ENCODE measurements around the gene WFIKKN1. TPM values are rescaled to one million over a fixed set of nuclear protein-coding genes. Genes with fewer than 3 reads are reported as not detected.
A peak's percentile ranks its signal among the peaks of the same experiment; 100 is the strongest.

Gene WFIKKN1
- total RNA-seq, 3 donors from 2014 or later, result 1.1 to 2.2 (median 1.6) TPM

DNA sequence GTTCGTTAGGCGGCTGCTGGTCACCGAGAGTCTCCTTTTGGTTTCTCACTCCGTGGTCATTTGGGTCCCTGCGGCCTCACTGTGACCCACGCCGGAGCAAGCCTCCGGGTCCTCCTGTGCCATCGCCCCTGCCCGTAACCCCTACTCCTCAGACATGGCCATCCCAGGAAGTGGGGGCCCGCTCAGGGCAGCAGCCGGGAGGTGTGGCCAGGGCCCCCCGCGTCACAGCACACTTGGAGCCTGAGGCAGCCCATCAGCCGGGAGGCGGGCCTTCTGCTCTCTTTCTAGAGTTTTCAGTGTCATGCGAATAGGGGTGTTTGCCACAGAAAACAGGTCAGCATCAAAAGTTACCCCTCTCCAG lies 7.9 kb upstream of the WFIKKN1 start:
- Histone ChIP-seq H3K9me3 (no peaks in the 10 kb centered on the region), H3K36me3 (ENCODE audit: low read depth) (no peaks in the 10 kb centered on the region), H3K4me3 (no peak overlapping the region), H3K4me1 (ENCODE audit: low read depth) (peaks cover 2% of the 10 kb centered on the region)
- intact Hi-C loops (cut with DNase I, micrococcal nuclease), result no loop called here
- DNase-seq (no peak), ATAC-seq (no peak)
- TF ChIP-seq, protein P1, sequence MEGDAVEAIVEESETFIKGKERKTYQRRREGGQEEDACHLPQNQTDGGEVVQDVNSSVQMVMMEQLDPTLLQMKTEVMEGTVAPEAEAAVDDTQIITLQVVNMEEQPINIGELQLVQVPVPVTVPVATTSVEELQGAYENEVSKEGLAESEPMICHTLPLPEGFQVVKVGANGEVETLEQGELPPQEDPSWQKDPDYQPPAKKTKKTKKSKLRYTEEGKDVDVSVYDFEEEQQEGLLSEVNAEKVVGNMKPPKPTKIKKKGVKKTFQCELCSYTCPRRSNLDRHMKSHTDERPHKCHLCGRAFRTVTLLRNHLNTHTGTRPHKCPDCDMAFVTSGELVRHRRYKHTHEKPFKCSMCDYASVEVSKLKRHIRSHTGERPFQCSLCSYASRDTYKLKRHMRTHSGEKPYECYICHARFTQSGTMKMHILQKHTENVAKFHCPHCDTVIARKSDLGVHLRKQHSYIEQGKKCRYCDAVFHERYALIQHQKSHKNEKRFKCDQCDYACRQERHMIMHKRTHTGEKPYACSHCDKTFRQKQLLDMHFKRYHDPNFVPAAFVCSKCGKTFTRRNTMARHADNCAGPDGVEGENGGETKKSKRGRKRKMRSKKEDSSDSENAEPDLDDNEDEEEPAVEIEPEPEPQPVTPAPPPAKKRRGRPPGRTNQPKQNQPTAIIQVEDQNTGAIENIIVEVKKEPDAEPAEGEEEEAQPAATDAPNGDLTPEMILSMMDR (IDR thresholded peaks at IDR 0.05), result no peak

DNA sequence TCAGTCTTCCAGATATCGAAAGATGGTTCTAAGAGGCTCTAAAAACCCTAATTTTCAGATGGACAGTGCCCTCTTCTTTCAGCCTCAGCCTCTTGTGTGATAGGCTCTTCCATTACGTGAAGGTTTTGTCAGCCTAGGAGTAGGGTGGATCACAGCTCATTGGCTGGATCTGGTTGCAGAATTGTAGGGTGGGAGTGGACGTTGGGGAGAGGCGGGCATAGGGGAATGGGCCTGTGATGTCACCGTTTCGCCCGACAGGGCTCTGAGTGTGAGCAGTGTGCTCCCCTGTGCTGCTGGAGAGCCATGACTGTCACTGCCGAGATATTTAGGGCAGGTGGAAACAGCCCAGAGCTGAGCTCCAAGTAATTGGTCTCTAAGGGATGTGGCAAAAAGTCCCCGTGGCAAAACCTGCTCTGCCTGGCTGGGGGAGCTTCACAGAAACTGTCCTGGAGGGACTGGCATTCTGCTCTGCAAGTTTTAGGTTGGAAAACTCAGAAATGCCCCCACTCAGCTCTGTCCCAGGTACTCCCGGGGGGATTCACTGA lies 6.2 kb upstream of the WFIKKN1 start:
- intact Hi-C loops (cut with DNase I, micrococcal nuclease), result no loop called here
- no peaks in the 10 kb centered on the region for H3K36me3 ChIP-seq (ENCODE audit: low read depth)
- TF ChIP-seq, protein P1 (IDR thresholded peaks at IDR 0.05), result no peak
- no peak overlapping the region for H3K4me3 ChIP-seq
- H3K4me1 ChIP-seq (ENCODE audit: low read depth), result peaks cover 2% of the 10 kb centered on the region
- H3K9me3 ChIP-seq, result no peaks in the 10 kb centered on the region
- ATAC-seq (no peak), DNase-seq (no peak)

DNA sequence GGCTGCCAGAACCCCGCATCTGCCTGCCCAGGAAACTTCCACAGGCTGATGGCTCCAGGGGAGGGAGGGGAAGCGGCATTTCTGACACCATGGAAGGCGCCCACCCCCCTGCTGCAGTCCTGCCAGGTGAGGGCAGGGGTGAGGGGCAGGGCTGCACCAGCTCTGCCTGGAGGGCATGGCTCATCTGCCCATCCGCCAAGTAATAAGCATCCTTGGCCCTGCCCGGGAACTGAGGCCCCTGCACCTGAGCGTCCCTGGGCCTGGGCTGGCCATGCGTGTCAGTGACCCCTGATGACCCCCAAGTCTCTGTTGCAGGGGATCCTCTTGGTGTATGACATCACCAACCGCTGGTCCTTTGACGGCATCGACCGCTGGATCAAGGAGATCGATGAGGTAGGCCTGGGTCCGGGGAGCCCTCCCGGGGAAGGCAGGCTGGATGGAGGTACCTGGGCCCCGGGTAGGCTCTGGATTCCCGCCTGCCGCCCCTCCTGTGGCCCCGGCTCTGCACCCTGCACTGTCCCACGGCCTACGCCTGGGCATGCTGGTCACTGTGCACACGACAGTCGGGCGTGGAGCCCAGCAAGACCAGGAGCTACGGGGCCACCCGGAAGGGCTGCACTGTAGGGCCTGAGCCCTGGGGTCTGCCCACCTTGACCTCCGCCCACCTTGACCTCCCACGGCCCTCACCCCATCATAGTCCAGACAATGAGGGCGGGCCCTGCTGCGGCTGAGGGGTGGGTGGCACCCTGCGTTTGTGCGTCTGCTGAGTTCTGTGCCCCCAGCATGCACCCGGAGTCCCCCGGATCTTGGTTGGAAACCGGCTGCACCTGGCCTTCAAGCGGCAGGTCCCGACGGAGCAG lies 5.4 kb upstream of the WFIKKN1 start:
- intact Hi-C loops (cut with DNase I, micrococcal nuclease), result no loop called here
- H3K36me3 ChIP-seq (ENCODE audit: low read depth), result no peaks in the 10 kb centered on the region
- H3K9me3 ChIP-seq, result no peaks in the 10 kb centered on the region
- ATAC-seq (no peak), DNase-seq (no peak)
- H3K4me3 ChIP-seq, result no peak overlapping the region
- H3K4me1 ChIP-seq (ENCODE audit: low read depth), result peaks cover 5% of the 10 kb centered on the region
- TF ChIP-seq, protein P1 (IDR thresholded peaks at IDR 0.05), result no peak

DNA sequence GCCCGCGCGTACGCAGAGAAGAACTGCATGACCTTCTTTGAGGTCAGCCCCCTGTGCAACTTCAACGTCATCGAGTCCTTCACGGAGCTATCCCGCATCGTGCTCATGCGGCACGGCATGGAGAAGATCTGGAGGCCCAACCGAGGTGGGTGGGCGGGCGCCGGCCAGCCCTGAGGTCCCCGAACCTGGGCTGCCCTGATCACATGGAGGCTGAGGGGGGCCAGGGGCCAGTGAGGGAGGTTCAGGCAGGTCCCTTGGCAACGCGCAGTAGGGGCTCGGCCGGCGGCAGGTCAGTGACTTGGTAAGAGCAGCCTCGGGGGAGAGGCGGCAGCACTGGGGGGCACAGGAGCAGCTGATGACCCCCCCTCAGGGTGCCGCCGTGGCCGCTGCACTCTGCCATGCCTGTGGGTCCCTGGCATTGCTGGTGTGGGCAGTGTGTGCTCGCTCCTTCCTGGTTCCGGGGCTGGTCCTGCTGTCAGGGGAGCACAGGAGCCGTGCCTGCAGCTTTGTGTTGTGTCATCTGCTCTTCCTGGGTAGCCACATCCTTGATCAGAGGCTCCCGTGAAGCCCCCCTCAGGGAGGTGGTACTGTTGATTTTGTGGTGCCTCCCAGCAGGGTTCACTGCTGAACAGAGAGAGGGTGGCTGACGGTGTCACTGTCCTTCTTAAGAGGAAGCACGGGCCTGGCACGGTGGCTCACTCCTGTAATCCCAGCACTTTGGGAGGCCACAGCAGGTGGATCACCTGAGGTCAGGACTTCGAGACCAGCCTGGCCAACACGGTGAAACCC lies 4.6 kb upstream of the WFIKKN1 start:
- H3K4me3 ChIP-seq, result no peak overlapping the region
- H3K36me3 ChIP-seq (ENCODE audit: low read depth), result no peaks in the 10 kb centered on the region
- DNase-seq (no peak), ATAC-seq (no peak)
- TF ChIP-seq, protein P1 (IDR thresholded peaks at IDR 0.05), result no peak
- H3K4me1 ChIP-seq (ENCODE audit: low read depth), result peaks cover 12% of the 10 kb centered on the region
- no peaks in the 10 kb centered on the region for H3K9me3 ChIP-seq
- intact Hi-C loops (cut with DNase I, micrococcal nuclease), result no loop called here

DNA sequence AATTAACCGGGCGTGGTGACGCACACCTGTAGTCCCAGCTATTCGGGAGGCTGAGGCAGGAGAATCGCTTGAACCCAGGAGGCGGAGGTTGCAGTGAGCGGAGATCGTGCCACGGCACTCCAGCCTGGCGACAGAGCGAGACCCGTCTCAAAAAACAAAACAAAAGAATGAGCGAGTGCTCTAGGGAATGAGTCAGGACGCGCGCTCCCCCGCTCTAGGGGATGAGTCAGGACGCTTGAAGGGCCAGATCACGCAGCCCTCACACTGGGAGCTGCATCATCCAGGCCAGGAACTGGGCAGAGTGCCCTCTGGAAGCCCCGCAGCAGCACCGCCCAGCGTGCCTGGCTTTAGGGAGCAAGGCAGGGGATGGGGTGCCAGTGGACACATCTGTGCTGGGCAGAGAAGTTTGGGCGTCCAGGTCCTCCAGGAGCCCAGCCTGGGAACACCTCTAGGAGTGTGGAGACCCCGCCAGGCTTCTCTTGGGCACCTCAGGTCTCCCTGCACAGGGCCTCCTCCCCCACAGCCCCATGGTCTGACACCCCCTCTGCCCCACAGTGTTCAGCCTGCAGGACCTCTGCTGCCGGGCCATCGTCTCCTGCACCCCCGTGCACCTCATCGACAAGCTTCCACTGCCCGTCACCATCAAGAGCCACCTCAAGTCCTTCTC lies 3.9 kb upstream of the WFIKKN1 start:
- intact Hi-C loops (cut with DNase I, micrococcal nuclease), result no loop called here

More for the DNA sequence above, 3.9 kb upstream of the WFIKKN1 start:
- ATAC-seq, result peak; percentile 4
- H3K9me3 ChIP-seq, result no peaks in the 10 kb centered on the region
- TF ChIP-seq, protein P1 (IDR thresholded peaks at IDR 0.05), result no peak
- no peak overlapping the region for H3K4me3 ChIP-seq
- H3K4me1 ChIP-seq (ENCODE audit: low read depth), result peaks cover 13% of the 10 kb centered on the region
- DNase-seq, result peak in 1 of 3 donors; percentile 9
- no peaks in the 10 kb centered on the region for H3K36me3 ChIP-seq (ENCODE audit: low read depth)
